DOHH2 (cell line): ENCODE results near the gene SMIM36.

Experiments used
- EZH2phosphoT487 ChIP-seq: fragments of 200-600 bp; sonication (generic); IDR thresholded peaks from 2 replicates; pipeline ENCODE4 v1.6.1; 2017; ENCODE audit warnings: borderline replicate concordance, mild to moderate bottlenecking, antibody characterized with exemption, low read length, moderate library complexity, mixed read lengths
- TF ChIP-seq, protein P1 (sequence below): fragments of 200-600 bp; sonication (generic); IDR thresholded peaks from one replicate; pipeline ENCODE4 v1.5.1; 2014; ENCODE audit warnings: antibody characterized with exemption, mild to moderate bottlenecking, low read depth, low read length; ENCODE audit not compliant: poor library complexity, severe bottlenecking

DNA sequence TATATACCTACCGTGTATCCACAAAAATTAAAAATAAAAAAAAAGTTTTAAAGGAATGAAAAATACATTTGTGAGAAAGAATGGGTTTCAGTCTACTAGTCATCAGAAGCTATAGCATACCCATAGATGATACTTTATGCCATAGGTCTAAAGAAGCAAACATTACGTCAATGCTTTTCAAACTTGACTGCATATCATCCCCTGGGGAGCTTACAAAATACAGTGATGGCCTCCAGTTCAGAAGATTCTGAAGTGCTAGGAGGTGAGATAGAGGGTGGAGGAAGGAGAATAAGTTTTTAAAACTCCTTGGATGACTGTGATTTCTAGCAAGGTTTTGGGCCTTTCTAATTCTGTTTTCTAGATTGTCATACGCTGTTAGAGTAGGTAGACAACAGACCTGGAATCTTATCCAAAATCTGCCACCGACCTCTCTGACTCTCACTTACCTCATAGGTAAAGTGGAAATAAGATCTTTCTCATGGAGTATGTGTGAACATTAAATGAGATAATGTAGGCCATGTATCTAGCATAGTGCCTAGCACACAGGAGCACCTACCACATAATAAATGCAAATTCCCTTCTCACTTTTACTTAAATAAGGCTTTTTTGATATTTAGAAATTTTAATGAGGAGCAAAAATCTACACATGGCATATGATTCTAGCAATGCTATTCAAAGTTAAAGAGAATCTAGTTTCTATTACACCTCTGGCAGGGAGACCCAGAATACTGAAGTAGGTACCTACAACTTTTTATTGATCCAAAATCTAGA lies 102.0 kb downstream of the SMIM36 start:
- TF ChIP-seq, protein P1, sequence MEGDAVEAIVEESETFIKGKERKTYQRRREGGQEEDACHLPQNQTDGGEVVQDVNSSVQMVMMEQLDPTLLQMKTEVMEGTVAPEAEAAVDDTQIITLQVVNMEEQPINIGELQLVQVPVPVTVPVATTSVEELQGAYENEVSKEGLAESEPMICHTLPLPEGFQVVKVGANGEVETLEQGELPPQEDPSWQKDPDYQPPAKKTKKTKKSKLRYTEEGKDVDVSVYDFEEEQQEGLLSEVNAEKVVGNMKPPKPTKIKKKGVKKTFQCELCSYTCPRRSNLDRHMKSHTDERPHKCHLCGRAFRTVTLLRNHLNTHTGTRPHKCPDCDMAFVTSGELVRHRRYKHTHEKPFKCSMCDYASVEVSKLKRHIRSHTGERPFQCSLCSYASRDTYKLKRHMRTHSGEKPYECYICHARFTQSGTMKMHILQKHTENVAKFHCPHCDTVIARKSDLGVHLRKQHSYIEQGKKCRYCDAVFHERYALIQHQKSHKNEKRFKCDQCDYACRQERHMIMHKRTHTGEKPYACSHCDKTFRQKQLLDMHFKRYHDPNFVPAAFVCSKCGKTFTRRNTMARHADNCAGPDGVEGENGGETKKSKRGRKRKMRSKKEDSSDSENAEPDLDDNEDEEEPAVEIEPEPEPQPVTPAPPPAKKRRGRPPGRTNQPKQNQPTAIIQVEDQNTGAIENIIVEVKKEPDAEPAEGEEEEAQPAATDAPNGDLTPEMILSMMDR: no peak
- no peak for TF ChIP-seq EZH2phosphoT487
